NCI-H510A (cell line): ENCODE results near the gene HSPA12A.

Experiments
- DNase-seq: peaks from one replicate; lab custom pipeline; 2025; lab: John Stamatoyannopoulos, UW

HSPA12A gene

GRCh38 chr10:116771101-116771958 is 29.0 kb upstream of the HSPA12A start:
- no peak for DNase-seq

DNA sequence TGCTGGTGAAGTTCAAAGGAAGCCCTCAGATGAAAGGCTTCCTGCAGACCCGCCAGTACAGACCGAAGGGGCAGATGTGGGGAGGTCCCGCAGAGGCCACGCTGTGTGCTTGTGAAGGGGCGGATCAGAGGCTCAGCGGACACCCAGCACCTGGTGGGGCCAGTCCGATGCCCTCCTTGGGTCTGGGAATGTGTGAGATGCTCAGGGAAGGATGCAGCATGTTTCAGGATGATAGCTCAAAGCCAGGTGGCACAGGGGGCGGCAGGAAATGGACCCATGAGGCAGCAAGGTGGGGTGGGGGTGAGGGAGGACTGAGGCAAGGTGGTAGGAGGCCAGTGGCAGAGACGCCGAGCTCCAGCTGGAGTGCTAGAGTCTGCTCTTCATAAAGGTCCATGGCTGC is 27.9 kb upstream of the HSPA12A start:
- DNase-seq: no peak

GRCh38 chr10:116769791-116770190 is 27.4 kb upstream of the HSPA12A start:
- DNase-seq: no peak

- DNase-seq: no peak
Observed at GRCh38 chr10:116769368-116769767, 27.0 kb upstream of the HSPA12A start.

DNA sequence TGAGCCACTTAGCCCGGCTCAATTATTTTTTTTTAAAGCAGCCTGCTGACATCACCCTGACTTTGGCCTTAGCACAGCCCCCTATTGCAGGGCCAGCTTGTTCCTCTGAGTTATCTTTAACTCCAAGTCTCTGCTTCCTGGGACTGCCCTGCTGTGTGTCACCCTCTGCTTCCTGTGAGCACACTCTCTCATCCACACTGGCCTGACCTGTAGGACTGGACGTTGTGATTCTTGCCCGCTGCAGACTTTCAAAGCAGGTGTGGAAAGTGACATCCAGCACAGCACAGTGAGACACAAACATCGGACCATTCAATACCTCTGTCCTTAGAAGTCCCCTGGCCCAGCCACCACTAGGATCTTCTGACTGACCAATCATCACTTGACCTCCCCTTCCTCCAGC is 26.4 kb upstream of the HSPA12A start:
- no peak for DNase-seq

GRCh38 chr10:116766837-116767634 is 24.7 kb upstream of the HSPA12A start:
- no peak for DNase-seq

DNA sequence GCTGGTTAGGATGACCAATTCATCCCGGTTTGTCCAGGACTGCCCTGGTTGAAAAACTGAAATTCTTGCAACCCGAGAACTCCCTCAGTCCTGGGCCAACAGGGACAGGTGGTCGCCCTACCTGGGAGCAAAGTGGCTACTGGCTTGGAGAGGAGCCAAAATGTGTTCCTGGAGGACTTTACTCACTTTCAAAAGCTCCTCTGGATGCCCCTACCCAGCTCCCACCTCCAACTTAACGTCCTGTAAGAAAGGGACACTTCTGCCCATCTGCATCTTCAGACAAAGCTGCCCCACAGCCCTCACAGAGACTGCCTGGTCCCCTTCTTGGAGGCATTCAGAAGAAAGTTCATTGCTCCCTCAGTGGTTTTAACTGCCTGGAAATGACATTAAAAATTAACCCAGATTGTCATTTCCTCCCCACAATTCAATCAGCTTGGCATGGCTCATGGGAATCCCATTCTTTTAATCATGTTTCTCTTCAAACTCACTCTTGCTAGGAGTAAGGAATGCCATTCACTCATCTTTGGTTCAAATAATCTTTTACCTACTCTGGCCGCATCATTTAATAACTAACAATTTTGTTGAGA is 24.0 kb upstream of the HSPA12A start:
- DNase-seq: no peak

GRCh38 chr10:116765648-116766081 is 23.3 kb upstream of the HSPA12A start:
- no peak for DNase-seq

DNA sequence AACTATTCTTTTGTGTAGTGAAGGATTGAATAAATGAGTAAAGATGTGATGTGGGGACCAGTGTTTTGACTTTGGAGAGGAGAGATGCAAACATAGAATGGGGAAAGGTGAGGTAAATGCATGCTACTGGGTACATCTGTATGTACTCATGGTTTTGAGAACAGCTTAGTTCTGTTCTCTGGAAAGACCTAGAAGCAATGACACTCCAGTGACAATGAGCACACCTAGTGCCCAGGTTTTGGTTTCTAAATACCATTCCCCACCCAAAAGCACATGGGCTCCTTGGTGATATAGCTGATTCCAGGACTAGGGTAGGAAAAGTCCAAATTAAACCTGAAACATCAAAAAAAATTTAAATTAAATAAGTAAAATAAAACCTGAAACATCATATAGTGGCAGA is 22.6 kb upstream of the HSPA12A start:
- DNase-seq: no peak

- DNase-seq: no peak
Observed at GRCh38 chr10:116763440-116763839, 21.1 kb upstream of the HSPA12A start.

GRCh38 chr10:116761883-116762282 is 19.5 kb upstream of the HSPA12A start:
- no peak for DNase-seq

DNA sequence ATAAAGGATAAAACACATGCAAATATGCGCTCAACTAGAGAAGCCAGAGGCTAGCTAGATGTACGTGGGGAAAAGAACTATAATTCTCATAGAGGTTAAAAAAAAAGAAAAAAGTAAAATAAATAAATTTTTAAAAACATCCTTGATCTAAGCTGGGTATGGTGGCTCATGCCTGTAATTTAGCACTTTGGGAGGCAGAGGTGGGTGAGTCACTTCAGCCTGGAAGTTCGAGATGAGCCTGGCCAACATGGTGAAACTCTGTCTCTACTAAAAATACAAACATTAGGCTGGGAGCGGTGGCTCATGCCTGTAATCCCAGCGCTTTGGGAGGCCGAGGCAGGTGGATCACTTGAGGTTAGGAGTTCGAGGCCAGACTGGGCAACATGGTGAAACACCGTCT is 18.6 kb upstream of the HSPA12A start:
- DNase-seq: no peak

GRCh38 chr10:116757246-116757645 is 14.9 kb upstream of the HSPA12A start:
- DNase-seq: no peak

DNA sequence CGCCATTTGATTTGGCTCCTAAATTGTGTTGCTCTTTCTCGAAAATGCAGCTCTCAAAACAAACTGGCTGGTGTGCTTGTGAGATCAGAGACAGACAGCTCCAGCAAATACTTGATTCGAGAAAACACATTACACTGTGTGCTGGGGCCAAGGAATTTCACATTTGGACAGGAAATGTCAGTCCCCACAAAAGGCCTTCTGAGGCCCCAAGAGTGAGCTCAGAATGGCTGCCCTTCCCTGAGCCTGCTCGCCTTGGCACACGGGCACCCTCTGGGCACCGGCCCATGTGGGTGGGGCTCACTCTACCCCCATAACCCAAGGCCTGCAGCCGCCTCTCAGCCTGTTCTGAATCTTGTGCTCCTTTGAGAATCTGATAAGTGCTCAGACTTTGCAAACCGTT is 13.9 kb upstream of the HSPA12A start:
- no peak for DNase-seq

DNA sequence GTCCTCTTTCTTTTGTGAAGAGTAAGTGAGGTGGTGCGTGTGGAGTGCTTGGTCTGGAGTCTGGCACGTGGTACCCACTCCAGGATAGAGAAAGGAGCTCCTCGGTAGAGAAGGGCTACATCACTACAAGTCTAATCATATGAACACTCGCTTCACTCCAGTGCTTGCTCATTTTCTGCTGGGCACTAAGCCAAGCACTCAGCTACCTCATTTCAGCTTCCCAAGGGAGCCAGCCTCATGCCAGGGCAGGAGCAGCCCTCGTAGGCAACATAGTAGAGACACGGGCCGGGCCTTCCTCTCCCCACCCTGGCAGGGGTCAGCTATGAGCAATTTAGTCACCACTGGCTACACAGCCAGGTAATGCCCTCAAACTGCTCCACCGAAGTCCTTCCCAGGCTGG is 11.4 kb upstream of the HSPA12A start:
- no peak for DNase-seq

- DNase-seq: no peak
Observed at GRCh38 chr10:116752969-116753665, 10.8 kb upstream of the HSPA12A start.

GRCh38 chr10:116752563-116752962 is 10.2 kb upstream of the HSPA12A start:
- no peak for DNase-seq

DNA sequence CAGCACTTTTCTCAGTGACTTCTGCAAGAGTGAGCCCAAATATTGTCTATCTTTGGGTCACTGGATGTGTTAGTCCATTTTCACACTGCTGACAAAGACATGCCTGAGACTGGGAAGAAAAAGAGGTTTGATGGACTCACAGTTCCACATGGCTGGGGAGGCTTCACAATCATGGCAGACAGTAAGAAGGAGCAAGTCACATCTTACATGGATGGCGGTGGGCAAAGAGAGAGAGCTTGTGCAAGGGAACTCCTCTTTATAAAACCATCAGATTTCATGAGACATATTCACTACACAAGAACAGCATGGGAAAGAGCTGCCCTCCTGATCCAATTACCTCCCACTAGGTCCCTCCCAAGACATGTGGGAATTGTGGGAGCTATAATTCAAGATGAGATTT is 6.1 kb upstream of the HSPA12A start:
- DNase-seq: no peak

DNA sequence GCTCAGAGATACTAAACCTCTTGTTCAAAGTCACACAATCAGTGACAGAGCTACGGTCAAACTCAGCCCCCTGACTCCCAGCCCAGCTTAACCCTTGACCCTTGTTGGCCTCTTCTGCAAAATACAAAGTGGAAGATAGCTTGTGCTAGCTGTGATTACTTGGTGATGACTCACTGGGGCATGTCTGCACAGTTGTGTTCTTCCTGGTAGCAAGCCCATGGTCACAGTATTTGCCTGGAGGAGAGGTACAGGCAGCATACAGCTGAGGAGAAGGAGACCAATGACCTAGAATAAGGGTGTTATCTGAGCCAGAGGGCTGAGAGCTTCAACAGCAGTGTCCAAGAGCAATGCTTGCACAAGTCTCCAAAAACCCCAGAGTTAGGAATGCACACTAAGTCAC is 5.7 kb upstream of the HSPA12A start:
- no peak for DNase-seq

- DNase-seq: no peak
Observed at GRCh38 chr10:116747325-116747724, 5.0 kb upstream of the HSPA12A start.

GRCh38 chr10:116744885-116745284 is 2.5 kb upstream of the HSPA12A start:
- DNase-seq: no peak

DNA sequence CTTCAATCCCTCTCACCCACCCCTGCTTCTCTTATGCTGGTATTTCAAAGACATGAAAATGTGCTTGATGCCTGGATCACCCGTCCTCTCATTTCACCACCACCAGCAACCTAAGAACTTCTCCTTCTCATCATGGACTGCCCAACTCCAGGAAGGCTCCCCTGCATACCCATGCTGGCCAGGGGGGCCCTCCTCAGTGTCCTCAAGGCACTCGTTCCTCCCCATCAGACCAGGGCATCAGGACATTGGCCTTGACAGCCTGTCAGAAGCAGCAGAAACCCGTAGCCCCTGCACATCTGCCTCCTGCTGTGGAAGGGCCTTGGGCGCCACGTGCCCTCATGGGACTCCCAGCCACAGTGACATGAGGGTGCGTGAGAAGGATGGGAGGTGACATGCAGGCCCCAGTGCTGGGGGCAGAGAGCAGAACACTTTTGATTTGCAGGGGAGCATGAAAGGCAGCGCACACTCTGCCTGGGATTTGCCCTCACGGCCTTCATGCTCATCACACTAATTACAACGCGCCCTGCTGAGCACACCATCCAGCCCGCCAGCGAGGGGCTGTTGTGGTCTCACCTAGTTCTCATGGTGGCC is 1.9 kb upstream of the HSPA12A start:
- DNase-seq: no peak
